Measurements from ENCODE around the gene CACNG7.

CACNG7 gene

GRCh38 chr19:53983457-53984289, 74.6 kb downstream of the CACNG7 start:
- FAIRE-seq: no peak

- FAIRE-seq: no peak
Measured at GRCh38 chr19:53985863-53986262, 76.8 kb downstream of the CACNG7 start.

- FAIRE-seq: no peak
Measured at GRCh38 chr19:53988981-53989380, 79.9 kb downstream of the CACNG7 start.

GRCh38 chr19:53989600-53990533, 80.8 kb downstream of the CACNG7 start:
- no peak for FAIRE-seq

GRCh38 chr19:53991224-53992113, 82.4 kb downstream of the CACNG7 start, which contains the start of gene CACNG6:
CACNG6 (plus strand) TSS chr19:53991637; CDS start chr19:53992878, 1,241 bp downstream.
- no peak for FAIRE-seq

GRCh38 chr19:53992211-53992610, 83.1 kb downstream of the CACNG7 start:
- FAIRE-seq: no peak

- FAIRE-seq: no peak
Measured at GRCh38 chr19:53992815-53993214, 83.7 kb downstream of the CACNG7 start.

GRCh38 chr19:53993448-53993847, 84.4 kb downstream of the CACNG7 start:
- no peak for FAIRE-seq
